Progenitor cell of endocrine pancreas (in vitro differentiated cells): ENCODE measurements around the gene ODAD3. TPM values are rescaled to one million over a fixed set of nuclear protein-coding genes. Genes with fewer than 3 reads are reported as not detected.
"Not testable (repeated sequence)": the region's sequence is repeated elsewhere in the genome, so short reads cannot be mapped to it uniquely, and the experiment has no call there.

Experiments
- DNase-seq: peaks from one replicate; pipeline ENCODE4 v3.0.0; 2021; ENCODE audit warnings: low spot score; ENCODE audit not compliant: unreplicated experiment
- H3K27ac Mint-ChIP-seq: 2 replicates; pipeline ENCODE4 v1.8.0; 2021; ENCODE audit warnings: mild to moderate bottlenecking, moderate library complexity, mixed read lengths
- H3K27me3 Mint-ChIP-seq: 2 replicates; pipeline ENCODE4 v1.8.0; 2021; ENCODE audit warnings: mixed read lengths
- H3K36me3 Mint-ChIP-seq: 2 replicates; pipeline ENCODE4 v1.8.0; 2022; ENCODE audit warnings: mixed read lengths; ENCODE audit not compliant: insufficient read depth
- H3K4me1 Mint-ChIP-seq: 2 replicates; pipeline ENCODE4 v1.8.0; 2021; ENCODE audit warnings: low read depth, mixed read lengths
- H3K4me3 Mint-ChIP-seq: 2 replicates; pipeline ENCODE4 v1.8.0; 2021; ENCODE audit warnings: low read depth, mild to moderate bottlenecking, moderate library complexity, mixed read lengths
- H3K9me3 Mint-ChIP-seq: 2 replicates; pipeline ENCODE4 v1.8.0; 2021; ENCODE audit warnings: low read depth, mixed read lengths
- total RNA-seq: library from RNA; stranded (reverse); gene quantifications from 2 replicates; pipeline ENCODE4 v1.2.1, GENCODE V29; 2021
- TF ChIP-seq, protein P1 (sequence below): fragments of 200-600 bp; sonication (generic); IDR thresholded peaks from one replicate; pipeline ENCODE4 v1.5.0; 2021; ENCODE audit warnings: antibody characterized with exemption, mild to moderate bottlenecking; ENCODE audit not compliant: unreplicated experiment

ODAD3 gene
- total RNA-seq, 1 donor from 2014 or later, result 2.2 TPM

DNA sequence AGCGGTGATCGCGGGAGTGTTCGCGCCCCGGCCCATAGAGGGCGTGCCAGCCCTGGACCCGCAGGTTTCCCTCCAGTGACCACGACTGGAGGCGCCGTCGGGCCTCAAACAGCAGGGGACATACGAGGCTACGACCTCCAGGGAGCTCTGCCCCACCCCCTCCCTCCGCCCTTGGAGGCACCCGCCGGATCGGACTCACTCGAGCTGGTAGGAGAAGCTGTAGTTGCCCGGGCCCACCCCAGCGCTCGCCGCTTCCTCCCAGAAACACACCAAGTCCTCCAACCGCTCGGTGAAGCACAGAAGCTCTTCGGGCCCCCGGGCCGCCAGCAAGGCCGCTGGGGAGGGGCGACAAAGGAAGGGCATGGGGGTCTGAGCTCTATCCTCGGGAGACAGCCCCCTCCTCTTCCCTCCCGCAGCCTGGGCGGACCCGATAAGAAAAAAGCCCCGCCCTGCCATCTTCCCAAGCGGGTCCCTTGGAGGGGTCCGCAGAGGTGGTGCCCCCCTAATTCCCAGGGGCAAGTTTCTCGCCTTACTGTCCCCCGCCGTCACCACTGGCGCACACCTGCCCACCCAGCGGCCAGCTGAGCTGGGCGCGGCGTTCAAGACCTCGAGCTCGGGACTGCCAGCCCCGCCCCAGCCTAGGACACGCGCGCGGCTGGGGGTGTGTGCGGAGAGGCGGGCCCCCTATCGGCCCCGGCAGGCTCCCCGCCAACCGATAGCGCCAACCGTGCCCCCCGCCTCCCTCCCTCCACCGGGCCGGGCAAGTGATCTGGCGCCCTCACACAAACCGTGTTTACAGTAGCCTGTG is 51.8 kb downstream of the ODAD3 start:
- no peaks in the 10 kb centered on the region for H3K36me3 Mint-ChIP-seq
- peaks cover 16% of the 10 kb centered on the region for H3K4me1 Mint-ChIP-seq
- peak; percentile 29 for DNase-seq
- peaks cover 11% of the 10 kb centered on the region for H3K27me3 Mint-ChIP-seq
- TF ChIP-seq, protein P1, sequence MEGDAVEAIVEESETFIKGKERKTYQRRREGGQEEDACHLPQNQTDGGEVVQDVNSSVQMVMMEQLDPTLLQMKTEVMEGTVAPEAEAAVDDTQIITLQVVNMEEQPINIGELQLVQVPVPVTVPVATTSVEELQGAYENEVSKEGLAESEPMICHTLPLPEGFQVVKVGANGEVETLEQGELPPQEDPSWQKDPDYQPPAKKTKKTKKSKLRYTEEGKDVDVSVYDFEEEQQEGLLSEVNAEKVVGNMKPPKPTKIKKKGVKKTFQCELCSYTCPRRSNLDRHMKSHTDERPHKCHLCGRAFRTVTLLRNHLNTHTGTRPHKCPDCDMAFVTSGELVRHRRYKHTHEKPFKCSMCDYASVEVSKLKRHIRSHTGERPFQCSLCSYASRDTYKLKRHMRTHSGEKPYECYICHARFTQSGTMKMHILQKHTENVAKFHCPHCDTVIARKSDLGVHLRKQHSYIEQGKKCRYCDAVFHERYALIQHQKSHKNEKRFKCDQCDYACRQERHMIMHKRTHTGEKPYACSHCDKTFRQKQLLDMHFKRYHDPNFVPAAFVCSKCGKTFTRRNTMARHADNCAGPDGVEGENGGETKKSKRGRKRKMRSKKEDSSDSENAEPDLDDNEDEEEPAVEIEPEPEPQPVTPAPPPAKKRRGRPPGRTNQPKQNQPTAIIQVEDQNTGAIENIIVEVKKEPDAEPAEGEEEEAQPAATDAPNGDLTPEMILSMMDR, result peak; percentile 70
- peak overlapping the region; percentile 65 for H3K4me3 Mint-ChIP-seq
- no peaks in the 10 kb centered on the region for H3K9me3 Mint-ChIP-seq
- H3K27ac Mint-ChIP-seq, result peak overlapping the region; percentile 79

DNA sequence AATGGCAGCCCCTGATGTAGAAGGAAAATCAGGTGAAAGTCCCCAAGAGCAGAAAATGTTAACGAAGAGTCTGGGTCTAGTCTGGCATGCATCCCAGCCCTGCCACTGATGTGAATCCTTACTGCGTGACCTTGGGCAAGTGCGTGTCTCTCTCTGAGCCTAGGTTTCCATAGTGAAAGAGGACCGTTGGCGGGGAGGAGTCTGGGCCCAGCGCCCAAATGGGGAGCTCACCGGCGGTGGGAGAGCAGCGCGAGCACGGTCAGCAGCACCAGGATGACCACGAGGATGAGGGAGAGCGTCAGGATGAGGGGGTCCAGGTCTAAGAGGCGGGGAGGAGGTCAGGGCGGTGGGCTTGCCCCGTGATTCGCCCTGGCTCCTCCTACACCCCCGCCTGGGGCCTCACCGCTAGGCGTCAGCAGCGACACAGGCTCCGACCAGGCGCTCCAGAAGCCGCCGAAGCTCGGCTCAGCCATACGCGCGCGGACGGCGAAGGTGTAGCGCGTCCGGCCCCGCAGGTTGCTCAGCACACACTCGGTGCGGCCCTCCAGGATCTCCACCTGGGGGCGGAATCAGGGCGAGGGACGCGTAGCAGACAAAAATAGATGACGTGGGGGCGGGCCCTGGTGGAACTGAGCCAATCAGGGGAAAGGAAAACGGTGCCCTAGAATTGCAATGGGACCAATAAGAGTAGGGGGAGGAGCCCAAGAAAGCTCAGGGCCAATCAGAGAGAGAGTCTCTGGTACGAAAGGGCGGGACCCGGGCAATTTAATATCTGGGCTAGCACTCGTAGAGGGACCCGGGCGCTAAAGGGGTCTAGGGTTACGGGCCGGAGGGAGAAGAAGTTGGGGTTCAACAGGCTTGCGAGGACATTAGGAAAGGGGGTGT is 54.0 kb downstream of the ODAD3 start:
- Mint-ChIP-seq H3K27ac (peak overlapping the region; percentile 96), H3K9me3 (no peaks in the 10 kb centered on the region), H3K27me3 (peaks cover 11% of the 10 kb centered on the region), H3K4me3 (peak overlapping the region; percentile 77), H3K4me1 (peaks cover 12% of the 10 kb centered on the region), H3K36me3 (peaks cover 3% of the 10 kb centered on the region)
- TF ChIP-seq, protein P1, result peak; percentile 73
- DNase-seq, result peak; percentile 95

DNA sequence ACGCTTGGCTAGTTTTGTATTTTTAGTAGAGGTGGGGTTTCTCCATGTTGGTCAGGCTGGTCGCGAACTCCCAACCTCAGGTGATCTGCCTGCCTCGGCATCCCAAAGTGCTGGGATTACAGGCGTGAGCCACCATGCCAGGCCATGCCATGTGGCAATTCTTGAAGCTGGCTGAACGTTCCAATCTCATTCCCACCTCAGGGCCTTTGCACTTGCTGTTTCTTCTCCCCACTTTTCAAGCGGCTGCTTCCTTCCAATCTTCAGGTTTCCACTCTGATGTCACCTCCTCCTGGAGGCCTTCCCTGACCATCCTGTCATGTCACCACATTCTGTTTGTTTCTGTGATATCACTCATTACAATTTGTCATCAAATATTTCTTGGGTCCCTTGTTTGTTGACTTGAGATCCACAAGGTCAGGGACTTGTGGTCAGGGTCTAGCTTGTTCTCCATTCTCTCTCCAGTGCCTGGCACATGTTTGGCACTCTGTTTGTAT is 55.0 kb downstream of the ODAD3 start:
- Mint-ChIP-seq H3K4me1 (peaks cover 16% of the 10 kb centered on the region), H3K9me3 (no peaks in the 10 kb centered on the region), H3K36me3 (peaks cover 3% of the 10 kb centered on the region), H3K27me3 (peaks cover 11% of the 10 kb centered on the region), H3K27ac (peak overlapping the region; percentile 96), H3K4me3 (no peak overlapping the region)
- no peak for DNase-seq
- TF ChIP-seq, protein P1, result no peak

DNA sequence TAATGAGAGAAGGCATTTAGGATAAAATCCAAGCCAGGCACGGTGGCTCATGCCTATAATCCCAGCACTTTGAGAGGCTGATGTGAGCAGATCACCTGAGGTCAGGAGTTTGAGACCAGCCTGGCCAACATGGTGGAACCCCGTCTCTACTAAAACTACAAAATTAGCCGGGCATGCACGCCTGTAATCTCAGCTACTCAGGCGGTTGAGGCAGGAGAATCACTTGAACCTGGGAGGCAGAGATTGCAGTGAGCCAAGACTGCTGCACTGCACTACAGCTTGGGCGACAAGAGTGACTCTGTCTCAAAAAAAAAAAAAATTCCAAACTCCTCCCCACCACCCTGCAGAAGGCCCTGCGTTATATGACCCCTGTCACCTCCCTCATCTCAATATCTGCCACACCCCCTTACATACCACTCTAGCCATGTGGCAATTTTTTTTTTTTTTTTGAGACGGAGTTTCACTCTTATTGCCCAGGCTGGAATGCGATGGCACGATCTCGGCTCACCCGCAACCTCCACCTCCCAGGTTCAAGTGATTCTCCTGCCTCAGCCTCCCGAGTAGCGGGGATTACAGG is 55.6 kb downstream of the ODAD3 start:
- H3K27ac Mint-ChIP-seq, H3K9me3 Mint-ChIP-seq, DNase-seq, H3K4me3 Mint-ChIP-seq, H3K36me3 Mint-ChIP-seq: not testable (repeated sequence)
- peaks cover 11% of the 10 kb centered on the region for H3K27me3 Mint-ChIP-seq
- H3K4me1 Mint-ChIP-seq, result peaks cover 12% of the 10 kb centered on the region

DNA sequence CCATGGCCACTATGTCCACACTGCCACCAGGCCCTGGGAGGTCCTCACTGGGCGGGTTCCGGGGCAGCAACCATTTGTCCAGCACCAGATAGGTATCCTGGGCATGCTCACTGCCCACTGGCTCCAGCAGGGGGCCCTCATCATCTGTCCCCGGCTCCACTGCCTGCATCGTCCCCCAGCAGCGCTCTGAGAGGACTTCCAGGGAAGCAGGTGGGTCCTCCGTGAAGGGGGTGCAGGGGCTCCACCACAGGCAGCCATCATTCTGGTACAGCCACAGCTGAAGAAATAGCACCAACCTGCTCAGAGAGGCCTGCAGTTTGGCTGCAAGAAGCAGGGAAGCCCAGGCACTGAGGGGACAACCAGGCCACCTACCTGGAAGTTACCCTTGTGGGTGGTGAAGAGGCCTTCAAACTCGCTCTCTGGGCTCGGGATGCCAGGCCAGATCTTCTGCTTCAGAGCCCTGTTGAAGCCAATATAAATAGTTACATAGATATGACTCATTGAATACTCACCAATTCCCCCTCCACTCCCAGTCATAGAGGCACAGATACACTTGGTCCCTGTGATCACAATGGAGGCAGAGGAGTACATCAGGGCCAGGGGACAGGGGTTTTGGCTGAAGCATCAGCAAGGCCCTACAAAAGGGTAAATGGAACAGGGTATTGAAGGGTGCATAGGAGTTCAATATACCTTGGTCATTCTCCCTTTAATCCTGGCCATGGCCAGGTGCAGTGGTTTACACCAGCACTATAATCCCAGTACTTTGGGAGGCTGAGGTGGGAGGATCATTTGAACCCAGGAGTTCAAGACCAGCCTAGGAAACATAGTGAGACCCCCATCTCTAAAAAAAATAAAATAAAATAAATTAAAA is 56.4 kb downstream of the ODAD3 start:
- peaks cover 3% of the 10 kb centered on the region for H3K36me3 Mint-ChIP-seq
- peak; percentile 63 for DNase-seq
- H3K27ac Mint-ChIP-seq, result no peak overlapping the region
- H3K4me1 Mint-ChIP-seq, result peaks cover 12% of the 10 kb centered on the region
- H3K27me3 Mint-ChIP-seq, result peaks cover 11% of the 10 kb centered on the region
- no peaks in the 10 kb centered on the region for H3K9me3 Mint-ChIP-seq
- TF ChIP-seq, protein P1, result peak; percentile 67
- no peak overlapping the region for H3K4me3 Mint-ChIP-seq
